ENCODE results near the gene NCEH1.

Gene NCEH1

DNA sequence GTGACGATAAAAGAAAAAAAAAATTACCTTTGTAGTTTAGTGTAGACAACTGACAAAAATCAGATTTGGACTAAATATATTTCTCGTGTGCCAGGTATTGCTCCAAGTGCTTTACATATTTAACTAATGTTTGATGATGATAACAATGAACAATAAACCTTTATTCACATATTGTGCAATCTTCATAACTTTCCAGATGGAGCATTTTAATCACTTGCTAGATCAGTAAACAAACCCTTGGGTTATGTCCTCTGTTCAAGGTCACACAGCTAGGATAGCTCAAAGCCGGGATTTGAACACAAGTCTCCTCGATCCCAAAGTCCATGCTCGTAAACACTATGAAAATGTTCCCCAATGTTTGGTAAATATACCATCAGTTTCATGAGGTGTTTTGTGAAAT lies 14.5 kb downstream of the NCEH1 start:
- TF ChIP-seq GATA3 (IDR thresholded peaks at IDR 0.05; ENCODE audit: low read depth, low read length) (no peak), GATA2 (IDR thresholded peaks at IDR 0.05; ENCODE audit: low read depth, low read length) (no peak)

DNA sequence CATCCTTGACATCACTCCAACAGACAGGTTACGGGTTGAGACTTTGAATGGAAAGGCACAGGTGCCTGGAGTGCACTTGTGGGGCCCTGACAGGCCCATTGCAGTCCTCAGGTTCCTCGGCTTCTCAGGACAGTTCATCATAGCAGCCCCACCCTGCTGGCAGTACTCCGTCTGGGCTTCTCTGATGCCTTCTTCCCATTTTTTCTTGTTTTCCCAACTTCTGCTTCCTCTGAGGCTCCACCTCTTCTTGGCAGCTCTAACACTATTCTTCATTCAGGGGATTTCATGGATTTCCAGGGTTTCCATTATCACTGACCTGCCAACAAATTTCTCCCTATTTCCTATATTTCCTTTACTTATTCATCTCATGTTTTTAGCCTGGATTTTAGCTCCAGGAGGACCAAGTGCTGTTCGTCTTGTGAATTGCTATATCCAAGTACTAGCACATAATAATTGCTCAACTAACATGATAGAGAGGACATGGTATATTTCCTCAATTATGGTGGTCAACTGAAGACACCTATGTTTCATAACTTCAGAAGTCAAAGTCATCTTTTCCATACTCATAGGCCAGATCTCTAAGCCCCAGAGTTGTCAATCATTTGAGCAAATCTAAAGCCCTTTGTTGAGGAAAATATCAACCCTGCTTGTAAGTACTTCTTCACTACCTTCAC lies 16.2 kb downstream of the NCEH1 start:
- TF ChIP-seq GATA3 (IDR thresholded peaks at IDR 0.05; ENCODE audit: low read depth, low read length), result no peak
- no peak for TF ChIP-seq GATA2 (IDR thresholded peaks at IDR 0.05; ENCODE audit: low read depth, low read length)

DNA sequence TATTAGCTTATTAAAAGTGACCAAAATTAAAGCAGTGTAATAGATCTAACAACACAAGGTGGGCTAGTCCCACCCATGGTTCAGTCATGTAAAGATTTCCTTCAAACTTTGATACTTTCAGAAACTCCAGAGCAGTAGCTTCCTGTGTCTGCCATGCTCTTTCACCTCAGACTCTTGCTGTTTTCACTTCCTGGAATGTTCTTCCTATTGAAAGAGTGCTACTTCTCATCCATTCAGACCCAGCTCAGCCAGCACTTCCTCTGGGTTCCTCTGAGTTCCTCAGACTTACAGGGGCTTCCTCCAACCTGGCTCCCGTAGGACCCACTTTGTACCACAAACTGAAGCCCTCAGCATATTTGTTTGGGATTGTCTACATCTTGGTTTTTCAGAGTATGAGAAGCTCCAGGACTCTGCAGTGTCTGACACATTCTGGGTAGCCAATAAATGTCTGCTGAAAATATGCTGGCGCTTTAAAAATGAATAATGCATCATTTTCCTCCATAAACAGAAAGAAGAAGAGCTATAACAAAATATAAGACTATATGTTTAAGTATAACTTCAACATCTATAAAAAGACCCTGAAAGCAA lies 18.0 kb downstream of the NCEH1 start:
- no peak for TF ChIP-seq GATA2 (IDR thresholded peaks at IDR 0.05; ENCODE audit: low read depth, low read length)
- TF ChIP-seq GATA3 (IDR thresholded peaks at IDR 0.05; ENCODE audit: low read depth, low read length), result no peak

- TF ChIP-seq GATA2 (IDR thresholded peaks at IDR 0.05; ENCODE audit: low read depth, low read length) (no peak), GATA3 (IDR thresholded peaks at IDR 0.05; ENCODE audit: low read depth, low read length) (no peak)
These were observed 19.9 kb downstream of the NCEH1 start for GRCh38 chr3:172690936-172691335.

- no peak for TF ChIP-seq GATA3 (IDR thresholded peaks at IDR 0.05; ENCODE audit: low read depth, low read length)
- TF ChIP-seq GATA2 (IDR thresholded peaks at IDR 0.05; ENCODE audit: low read depth, low read length), result no peak
These were observed 22.3 kb downstream of the NCEH1 start for GRCh38 chr3:172688588-172688987.

- no peak for TF ChIP-seq GATA2 (IDR thresholded peaks at IDR 0.05; ENCODE audit: low read depth, low read length)
- TF ChIP-seq GATA3 (IDR thresholded peaks at IDR 0.05; ENCODE audit: low read depth, low read length), result no peak
These were observed 23.4 kb downstream of the NCEH1 start for GRCh38 chr3:172687501-172687900.

GRCh38 chr3:172685331-172686214 lies 25.3 kb downstream of the NCEH1 start:
- no peak for TF ChIP-seq GATA2 (IDR thresholded peaks at IDR 0.05; ENCODE audit: low read depth, low read length)
- no peak for TF ChIP-seq GATA3 (IDR thresholded peaks at IDR 0.05; ENCODE audit: low read depth, low read length)

DNA sequence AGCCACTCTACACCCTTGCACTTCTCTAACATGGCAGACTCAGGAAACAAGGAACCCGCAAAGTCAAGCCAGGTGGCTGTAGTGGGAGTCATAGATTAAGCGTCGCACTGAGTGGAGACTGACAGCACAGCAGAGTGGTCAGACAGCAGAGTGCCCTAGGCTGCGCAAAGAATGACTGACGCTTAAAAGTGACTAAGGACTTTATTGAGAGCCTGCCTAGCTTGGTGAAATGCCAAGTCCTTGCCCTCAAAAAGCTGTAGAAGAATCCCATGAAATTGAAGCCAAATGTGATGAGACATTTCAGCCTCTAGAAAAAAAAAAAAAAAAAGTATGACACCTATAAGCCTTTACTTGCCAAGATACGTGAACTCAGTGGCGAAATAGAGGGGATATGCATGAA lies 30.2 kb downstream of the NCEH1 start:
- TF ChIP-seq GATA3 (IDR thresholded peaks at IDR 0.05; ENCODE audit: low read depth, low read length), result no peak

GRCh38 chr3:172679599-172679998 lies 31.3 kb downstream of the NCEH1 start:
- no peak for TF ChIP-seq GATA2 (IDR thresholded peaks at IDR 0.05; ENCODE audit: low read depth, low read length)
- no peak for TF ChIP-seq GATA3 (IDR thresholded peaks at IDR 0.05; ENCODE audit: low read depth, low read length)

DNA sequence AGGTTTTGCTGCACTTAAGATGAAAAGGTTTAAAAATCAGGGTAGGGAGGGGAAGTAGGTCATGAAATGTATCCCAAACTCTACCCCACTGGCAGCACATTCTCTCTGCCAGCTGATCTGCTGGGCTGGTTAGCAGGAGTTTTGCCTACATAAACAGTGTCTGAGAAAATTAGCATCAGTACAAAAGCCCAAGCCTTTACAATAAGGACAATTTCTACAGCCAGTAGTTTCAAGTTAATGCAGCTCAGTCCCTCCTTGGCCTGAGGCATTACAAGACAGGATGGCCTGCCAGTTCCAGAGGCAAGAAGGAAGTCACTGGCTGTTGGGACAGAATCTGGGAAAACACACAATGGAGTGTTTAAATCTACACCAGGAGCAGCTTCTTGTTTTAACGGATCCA lies 32.8 kb downstream of the NCEH1 start:
- TF ChIP-seq GATA3 (IDR thresholded peaks at IDR 0.05; ENCODE audit: low read depth, low read length) (no peak), GATA2 (IDR thresholded peaks at IDR 0.05; ENCODE audit: low read depth, low read length) (no peak)

GRCh38 chr3:172676196-172676922 lies 34.5 kb downstream of the NCEH1 start:
- no peak for TF ChIP-seq GATA3 (IDR thresholded peaks at IDR 0.05; ENCODE audit: low read depth, low read length)
- no peak for TF ChIP-seq GATA2 (IDR thresholded peaks at IDR 0.05; ENCODE audit: low read depth, low read length)

- TF ChIP-seq GATA3 (IDR thresholded peaks at IDR 0.05; ENCODE audit: low read depth, low read length), result no peak
These were observed 35.2 kb downstream of the NCEH1 start for GRCh38 chr3:172675441-172676193.

- TF ChIP-seq GATA3 (IDR thresholded peaks at IDR 0.05; ENCODE audit: low read depth, low read length) (no peak), GATA2 (IDR thresholded peaks at IDR 0.05; ENCODE audit: low read depth, low read length) (no peak)
These were observed 37.6 kb downstream of the NCEH1 start for GRCh38 chr3:172673210-172673679.

All from SH-SY5Y (cell line).